Peyer's patch (tissue), 4 donors: ENCODE measurements around the gene OR2L2.

Source experiments
- POLR2A ChIP-seq, 2 donors: fragments of 450-650 bp; IDR thresholded peaks; one replicate each; pipeline ENCODE4 v1.5.1; 2017; ENCODE audit warnings: antibody characterized with exemption in 2 of 2, mild to moderate bottlenecking in 2 of 2, moderate library complexity in 2 of 2
- TF ChIP-seq, protein P1 (sequence below), 6 experiments: fragments of 450-650 bp in 4 of 6; fragments of 200-600 bp in 2 of 6; sonication (generic) in 1 of 6; IDR thresholded peaks; one replicate each; pipeline ENCODE4 v1.5.1; 2017 to 2019; ENCODE audit warnings: antibody characterized with exemption in 6 of 6, mild to moderate bottlenecking in 3 of 6, moderate library complexity in 1 of 6

DNA sequence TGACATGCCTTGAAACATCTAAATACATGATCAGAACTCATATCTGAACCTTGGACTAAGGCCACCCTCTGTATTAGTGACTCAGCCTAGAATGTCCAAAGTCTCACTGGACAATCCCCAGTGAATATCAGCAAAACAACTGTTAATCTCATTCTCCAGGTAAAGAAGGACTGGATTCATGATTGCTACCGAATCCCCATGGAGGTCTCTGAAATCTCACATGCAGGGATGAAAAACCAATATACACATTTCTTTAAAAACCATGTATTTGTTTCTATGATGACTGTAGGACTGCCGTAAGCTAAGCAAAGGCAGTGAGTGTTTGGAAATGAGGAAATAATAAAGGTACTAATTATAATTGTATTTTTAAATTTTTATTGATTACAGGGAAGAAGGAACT is 16.7 kb downstream of the OR2L2 start, which contains the start of gene OR2L3:
- TF ChIP-seq POLR2A (IDR thresholded peaks at IDR 0.05), result no peak
- TF ChIP-seq, protein P1, sequence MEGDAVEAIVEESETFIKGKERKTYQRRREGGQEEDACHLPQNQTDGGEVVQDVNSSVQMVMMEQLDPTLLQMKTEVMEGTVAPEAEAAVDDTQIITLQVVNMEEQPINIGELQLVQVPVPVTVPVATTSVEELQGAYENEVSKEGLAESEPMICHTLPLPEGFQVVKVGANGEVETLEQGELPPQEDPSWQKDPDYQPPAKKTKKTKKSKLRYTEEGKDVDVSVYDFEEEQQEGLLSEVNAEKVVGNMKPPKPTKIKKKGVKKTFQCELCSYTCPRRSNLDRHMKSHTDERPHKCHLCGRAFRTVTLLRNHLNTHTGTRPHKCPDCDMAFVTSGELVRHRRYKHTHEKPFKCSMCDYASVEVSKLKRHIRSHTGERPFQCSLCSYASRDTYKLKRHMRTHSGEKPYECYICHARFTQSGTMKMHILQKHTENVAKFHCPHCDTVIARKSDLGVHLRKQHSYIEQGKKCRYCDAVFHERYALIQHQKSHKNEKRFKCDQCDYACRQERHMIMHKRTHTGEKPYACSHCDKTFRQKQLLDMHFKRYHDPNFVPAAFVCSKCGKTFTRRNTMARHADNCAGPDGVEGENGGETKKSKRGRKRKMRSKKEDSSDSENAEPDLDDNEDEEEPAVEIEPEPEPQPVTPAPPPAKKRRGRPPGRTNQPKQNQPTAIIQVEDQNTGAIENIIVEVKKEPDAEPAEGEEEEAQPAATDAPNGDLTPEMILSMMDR (IDR thresholded peaks at IDR 0.05), result no peak
